Activated naive CD4-positive, alpha-beta T cell treated with anti-CD3 and anti-CD28 coated beads, Interleukin-2, amount 50 U/mL, for 24 hours (primary cell): ENCODE results near the gene ZFAND2B.

ENCODE experiments used
- H3K27ac Mint-ChIP-seq: one replicate; pipeline ENCODE4 v1.8.0; 2021; ENCODE audit warnings: mild to moderate bottlenecking, mixed read lengths
- H3K27me3 Mint-ChIP-seq: one replicate; pipeline ENCODE4 v1.8.0; 2021; ENCODE audit warnings: mixed read lengths
- H3K36me3 Mint-ChIP-seq: one replicate; pipeline ENCODE4 v1.8.0; 2021; ENCODE audit warnings: mixed read lengths
- H3K4me1 Mint-ChIP-seq: one replicate; pipeline ENCODE4 v1.8.0; 2021; ENCODE audit warnings: mixed read lengths
- H3K4me3 Mint-ChIP-seq: one replicate; pipeline ENCODE4 v1.8.0; 2021; ENCODE audit warnings: mild to moderate bottlenecking, mixed read lengths
- H3K9me3 Mint-ChIP-seq: one replicate; pipeline ENCODE4 v1.8.0; 2021; ENCODE audit warnings: mixed read lengths

Gene ZFAND2B, protein sequence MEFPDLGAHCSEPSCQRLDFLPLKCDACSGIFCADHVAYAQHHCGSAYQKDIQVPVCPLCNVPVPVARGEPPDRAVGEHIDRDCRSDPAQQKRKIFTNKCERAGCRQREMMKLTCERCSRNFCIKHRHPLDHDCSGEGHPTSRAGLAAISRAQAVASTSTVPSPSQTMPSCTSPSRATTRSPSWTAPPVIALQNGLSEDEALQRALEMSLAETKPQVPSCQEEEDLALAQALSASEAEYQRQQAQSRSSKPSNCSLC

DNA sequence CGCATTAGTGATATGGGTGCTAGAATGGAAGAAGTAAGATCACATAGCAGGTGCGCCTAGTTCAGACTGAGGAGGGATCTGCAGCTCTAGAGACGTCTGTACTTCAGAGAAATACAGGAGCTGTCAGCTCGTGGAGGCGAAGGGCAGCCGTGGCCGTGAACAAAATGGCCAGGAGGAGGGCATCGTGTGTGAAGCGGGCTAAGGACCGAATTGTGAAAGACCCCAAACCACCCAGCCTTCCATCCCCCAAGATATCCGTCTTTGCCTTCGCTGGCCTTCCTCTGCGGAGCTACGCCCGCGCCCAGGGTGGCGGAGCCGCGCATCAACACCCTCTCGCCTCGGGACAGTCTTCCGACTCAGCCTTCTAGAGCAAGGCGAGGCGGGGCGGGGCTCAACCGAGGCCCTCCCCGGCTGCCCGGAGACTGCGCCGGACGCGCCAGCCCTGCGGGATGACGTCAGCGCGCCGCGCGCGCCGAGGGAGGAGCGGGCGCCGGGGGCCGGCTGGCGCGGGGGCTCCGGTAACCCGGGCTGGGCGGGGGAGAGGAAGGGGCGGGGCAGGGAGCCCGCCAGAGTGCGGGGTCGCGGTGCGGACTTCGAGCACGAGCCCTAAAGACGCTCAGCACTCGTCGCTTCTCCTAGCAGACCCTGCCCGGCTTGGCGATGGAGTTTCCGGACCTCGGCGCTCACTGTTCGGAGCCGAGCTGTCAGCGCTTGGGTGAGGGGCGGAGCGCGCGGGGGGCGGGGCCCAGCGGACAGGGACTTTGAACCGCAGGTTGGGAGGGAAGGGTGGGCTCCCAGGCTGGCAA, at the start of gene ZFAND2B:
Gene ZFAND2B, plus strand, starts transcription at position 455 of the 806 bp plus-strand sequence. Its CDS starts 206 bp downstream, at position 661.
- peaks cover 42% of the 10 kb centered on the region for H3K4me1 Mint-ChIP-seq
- H3K9me3 Mint-ChIP-seq = no peaks in the 10 kb centered on the region
- H3K27me3 Mint-ChIP-seq = no peaks in the 10 kb centered on the region
- peaks cover 3% of the 10 kb centered on the region for H3K36me3 Mint-ChIP-seq
- peak within 1 kb of the TSS; percentile 96 for H3K27ac Mint-ChIP-seq
- H3K4me3 Mint-ChIP-seq = peak within 1 kb of the TSS; percentile 90

DNA sequence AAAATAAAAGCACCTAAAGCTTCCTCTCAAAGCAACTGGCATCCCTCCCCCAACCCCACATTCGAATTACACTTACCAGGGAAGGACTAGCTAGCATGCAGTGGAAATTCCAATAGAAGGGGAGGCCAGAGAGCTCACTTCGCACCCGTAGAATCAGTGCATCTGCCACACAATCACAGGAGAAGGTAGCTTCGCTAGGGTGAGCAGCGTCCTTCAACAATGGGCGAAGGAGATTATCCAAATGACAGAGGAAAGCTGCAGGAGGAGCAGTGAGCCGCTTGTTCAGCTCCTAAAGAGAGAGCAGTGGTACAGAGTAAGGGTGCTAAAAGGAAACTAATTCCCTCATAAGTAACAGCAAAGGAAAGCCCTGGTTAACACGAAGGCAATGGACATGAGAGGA, 49.2 kb upstream of the ZFAND2B start:
- H3K9me3 Mint-ChIP-seq = no peaks in the 10 kb centered on the region
- peaks cover 25% of the 10 kb centered on the region for H3K4me1 Mint-ChIP-seq
- H3K27me3 Mint-ChIP-seq = no peaks in the 10 kb centered on the region
- no peak overlapping the region for H3K4me3 Mint-ChIP-seq
- H3K36me3 Mint-ChIP-seq = peaks cover 6% of the 10 kb centered on the region
- no peak overlapping the region for H3K27ac Mint-ChIP-seq

DNA sequence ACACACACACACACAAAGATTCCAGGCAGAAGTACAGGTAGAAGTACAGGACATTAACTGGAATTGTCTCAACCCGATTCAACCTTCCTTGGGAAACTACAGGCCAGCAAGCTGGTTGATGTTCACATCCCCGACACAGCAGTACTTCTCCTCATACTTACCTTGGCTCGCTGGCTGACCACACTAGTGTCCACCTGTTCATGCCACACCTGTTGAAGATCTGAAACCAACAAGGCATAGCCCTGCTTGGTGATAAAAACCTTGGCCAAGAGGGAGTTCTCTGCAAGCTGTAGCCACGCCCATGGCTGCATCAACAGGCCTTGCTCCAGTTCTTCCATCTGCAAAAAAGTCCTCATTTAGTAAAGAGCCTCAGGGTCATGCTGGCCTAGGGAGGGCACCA, 48.6 kb upstream of the ZFAND2B start:
- no peaks in the 10 kb centered on the region for H3K27me3 Mint-ChIP-seq
- no peak overlapping the region for H3K4me3 Mint-ChIP-seq
- H3K9me3 Mint-ChIP-seq = no peaks in the 10 kb centered on the region

DNA sequence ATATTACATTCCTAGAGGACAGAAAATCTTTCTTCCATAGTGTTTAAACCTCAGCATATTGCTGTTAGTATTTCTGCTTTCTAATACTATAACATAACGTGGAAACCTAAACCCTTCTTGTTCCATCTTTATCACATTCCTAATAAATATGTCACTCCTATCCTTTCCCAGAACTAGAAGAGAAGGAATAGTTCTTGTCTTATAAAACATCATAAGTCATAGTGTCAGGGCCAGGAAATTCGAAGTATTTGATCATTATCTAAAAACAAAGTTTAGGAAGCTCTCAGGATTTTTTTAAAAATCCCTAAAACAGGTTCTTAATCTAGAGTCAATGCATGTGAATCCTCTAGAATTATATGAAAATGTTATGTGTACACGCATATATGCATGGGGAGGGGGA, 48.0 kb upstream of the ZFAND2B start:
- H3K36me3 Mint-ChIP-seq = peaks cover 6% of the 10 kb centered on the region
- peak overlapping the region; percentile 7 for H3K4me3 Mint-ChIP-seq
- H3K27me3 Mint-ChIP-seq = no peaks in the 10 kb centered on the region
- no peaks in the 10 kb centered on the region for H3K9me3 Mint-ChIP-seq
- no peak overlapping the region for H3K27ac Mint-ChIP-seq
- peaks cover 25% of the 10 kb centered on the region for H3K4me1 Mint-ChIP-seq

More for the DNA sequence above, 48.6 kb upstream of the ZFAND2B start:
- H3K36me3 Mint-ChIP-seq = peaks cover 6% of the 10 kb centered on the region
- H3K27ac Mint-ChIP-seq = no peak overlapping the region
- peaks cover 25% of the 10 kb centered on the region for H3K4me1 Mint-ChIP-seq

DNA sequence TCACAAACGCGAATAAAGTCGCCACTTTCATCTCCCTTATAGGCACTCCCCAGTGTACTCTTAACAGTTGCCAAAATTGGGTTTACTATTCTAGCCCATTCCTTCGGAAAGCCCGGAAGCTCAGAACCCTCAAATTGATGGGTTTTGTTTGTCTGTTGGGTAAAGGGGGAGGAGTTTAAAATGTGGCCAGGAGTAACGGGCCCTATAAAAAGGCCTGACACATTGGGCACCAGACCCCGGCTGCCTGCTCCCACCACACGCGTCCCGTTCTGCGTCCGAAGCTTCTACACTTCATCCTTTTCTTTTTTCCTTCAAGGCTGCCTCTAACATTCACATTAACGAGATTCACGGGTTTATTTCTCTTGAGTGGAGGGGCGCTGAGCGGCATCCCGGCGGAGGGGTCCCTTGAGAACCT, 46.8 kb upstream of the ZFAND2B start:
- Mint-ChIP-seq H3K36me3 (peaks cover 2% of the 10 kb centered on the region), H3K4me1 (peaks cover 25% of the 10 kb centered on the region)

DNA sequence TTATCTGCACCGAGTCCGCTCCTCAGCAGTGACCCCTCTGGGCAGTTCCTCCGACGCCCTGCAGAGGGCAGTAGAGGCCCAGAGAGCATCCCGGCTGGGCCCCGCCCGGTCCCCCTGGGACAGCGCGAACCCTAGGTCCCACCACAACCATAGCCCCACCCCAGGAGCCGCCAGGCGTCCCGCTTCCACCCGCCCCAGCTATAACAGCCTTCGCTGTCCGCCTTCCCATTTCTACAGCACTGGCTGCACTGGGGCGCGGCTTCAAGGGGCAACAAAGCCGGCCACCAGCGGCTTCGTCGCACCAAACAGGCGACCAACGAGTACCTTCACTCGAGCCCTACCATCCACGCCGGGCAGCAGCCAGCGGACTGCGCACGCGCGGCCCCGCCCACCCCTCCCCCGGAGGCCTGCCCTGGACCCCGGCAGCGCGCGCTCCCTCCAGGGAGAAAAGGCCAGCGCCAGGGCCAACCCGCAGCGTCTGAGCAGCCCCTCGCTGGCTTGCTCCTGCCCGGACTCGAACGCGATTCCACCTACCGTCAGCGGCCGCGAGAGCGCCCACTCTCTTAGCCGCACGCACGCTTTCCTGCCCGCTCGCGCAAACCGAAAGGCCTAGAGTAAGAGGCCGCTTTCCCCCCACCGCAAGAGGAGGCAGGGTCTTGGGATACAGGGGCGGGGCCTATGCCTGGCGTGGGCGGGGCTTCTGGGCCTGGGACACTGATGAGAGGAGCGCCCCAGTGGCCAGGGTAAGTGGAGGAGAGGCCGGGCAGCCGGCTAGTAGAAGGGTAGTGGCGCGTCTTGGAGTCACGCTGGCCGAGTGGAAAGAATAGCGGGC, 46.2 kb upstream of the ZFAND2B start, which contains the start of gene NHEJ1:
Gene NHEJ1, minus strand, starts transcription at position 630 of the 832 bp plus-strand sequence. CDS start 2,453 bp downstream, outside the sequence.
- Mint-ChIP-seq H3K4me1 (peaks cover 25% of the 10 kb centered on the region), H3K4me3 (peak within 1 kb of the TSS; percentile 94), H3K36me3 (peaks cover 2% of the 10 kb centered on the region), H3K27ac (peak within 1 kb of the TSS; percentile 100), H3K9me3 (no peaks in the 10 kb centered on the region), H3K27me3 (no peaks in the 10 kb centered on the region)

More for the DNA sequence above, 46.8 kb upstream of the ZFAND2B start:
- Mint-ChIP-seq H3K27ac (peak overlapping the region; percentile 91), H3K4me3 (peak overlapping the region; percentile 94), H3K9me3 (no peaks in the 10 kb centered on the region), H3K27me3 (no peaks in the 10 kb centered on the region)

DNA sequence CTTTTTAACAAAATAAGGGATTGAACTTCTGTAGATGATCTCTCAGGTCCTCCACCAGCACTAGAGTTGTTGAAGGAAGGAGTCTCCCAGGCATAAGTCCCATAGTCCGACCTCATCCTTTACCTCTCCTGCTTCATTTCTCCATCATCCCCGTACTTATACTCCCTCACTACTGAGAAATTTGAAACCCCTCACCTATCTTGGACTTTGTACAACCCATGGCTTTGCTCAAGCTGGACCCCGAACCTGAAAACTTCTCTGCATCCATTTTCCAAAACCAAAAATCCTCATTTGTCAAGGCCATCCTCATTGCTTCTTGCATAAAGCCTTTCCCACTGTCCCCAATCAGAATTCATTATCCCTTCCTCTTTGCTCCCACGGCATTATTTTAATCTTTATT, 45.5 kb upstream of the ZFAND2B start:
- H3K27me3 Mint-ChIP-seq = no peaks in the 10 kb centered on the region
- H3K4me1 Mint-ChIP-seq = peaks cover 25% of the 10 kb centered on the region
- peak overlapping the region; percentile 94 for H3K4me3 Mint-ChIP-seq
- peaks cover 2% of the 10 kb centered on the region for H3K36me3 Mint-ChIP-seq
- H3K27ac Mint-ChIP-seq = peak overlapping the region; percentile 100
- H3K9me3 Mint-ChIP-seq = no peaks in the 10 kb centered on the region

DNA sequence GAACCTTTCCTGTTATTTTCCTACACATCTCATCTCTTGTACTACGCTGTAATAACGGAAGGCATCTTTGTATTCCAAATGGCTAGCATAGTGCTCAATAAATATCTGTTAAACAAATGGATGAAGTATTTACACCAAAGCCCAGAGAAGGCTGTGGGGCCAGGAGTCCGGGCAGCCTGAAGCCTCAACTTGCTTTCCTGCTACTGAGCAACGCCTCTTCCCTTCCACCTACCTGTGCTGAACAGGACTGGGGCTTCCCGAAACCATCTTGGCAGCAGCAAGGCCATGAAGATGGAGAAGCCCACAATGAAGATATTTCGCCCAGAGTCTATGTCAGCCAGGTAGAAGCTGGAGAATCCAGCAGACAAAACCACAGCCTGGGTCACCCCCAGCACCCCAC, 43.4 kb upstream of the ZFAND2B start:
- Mint-ChIP-seq H3K4me3 (no peak overlapping the region), H3K4me1 (peaks cover 25% of the 10 kb centered on the region), H3K9me3 (no peaks in the 10 kb centered on the region), H3K27ac (no peak overlapping the region), H3K36me3 (no peaks in the 10 kb centered on the region), H3K27me3 (no peaks in the 10 kb centered on the region)

DNA sequence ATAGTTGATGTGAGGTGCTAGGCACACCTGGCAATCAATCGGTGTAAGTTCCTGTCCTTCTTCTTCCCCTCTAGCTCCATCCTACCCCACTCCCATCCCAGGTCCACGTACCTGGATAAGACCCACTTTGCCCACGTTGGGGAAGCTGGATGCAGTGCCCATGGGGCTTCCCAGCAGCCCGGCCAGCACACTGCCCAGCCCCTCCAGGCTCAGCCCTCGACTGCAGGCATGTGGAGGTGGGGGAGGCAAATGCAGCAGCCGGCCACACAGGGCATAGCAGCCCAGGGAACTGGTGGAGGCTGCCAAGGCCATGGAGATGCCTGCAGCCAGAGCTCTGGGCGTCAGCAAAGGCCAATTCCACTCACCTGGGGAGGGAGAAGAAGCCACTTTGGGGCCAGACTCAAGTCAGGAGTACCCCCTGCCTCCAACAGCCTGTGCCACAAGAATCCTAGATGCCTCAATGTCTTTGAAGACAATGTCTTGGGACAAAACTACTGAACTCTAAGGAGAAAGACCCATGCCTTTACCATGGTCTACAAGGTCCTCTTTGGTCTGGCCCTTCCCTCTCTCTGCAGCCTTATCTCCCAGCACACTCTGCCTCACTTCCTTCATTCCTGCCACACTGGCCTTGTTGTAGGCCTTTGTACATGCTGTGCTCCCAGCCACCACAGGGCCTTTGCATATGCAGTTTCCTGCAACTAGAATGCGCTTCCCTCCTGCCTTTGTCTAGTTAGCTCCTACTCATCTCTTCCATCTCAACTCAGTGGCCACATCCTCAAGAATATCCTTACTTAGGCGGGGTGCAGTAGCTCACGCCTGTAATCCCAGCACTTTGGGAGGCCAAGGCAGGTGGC, 41.3 kb upstream of the ZFAND2B start:
- Mint-ChIP-seq H3K4me1 (peaks cover 12% of the 10 kb centered on the region), H3K9me3 (no peaks in the 10 kb centered on the region), H3K27me3 (no peaks in the 10 kb centered on the region), H3K36me3 (no peaks in the 10 kb centered on the region), H3K27ac (no peak overlapping the region), H3K4me3 (no peak overlapping the region)

DNA sequence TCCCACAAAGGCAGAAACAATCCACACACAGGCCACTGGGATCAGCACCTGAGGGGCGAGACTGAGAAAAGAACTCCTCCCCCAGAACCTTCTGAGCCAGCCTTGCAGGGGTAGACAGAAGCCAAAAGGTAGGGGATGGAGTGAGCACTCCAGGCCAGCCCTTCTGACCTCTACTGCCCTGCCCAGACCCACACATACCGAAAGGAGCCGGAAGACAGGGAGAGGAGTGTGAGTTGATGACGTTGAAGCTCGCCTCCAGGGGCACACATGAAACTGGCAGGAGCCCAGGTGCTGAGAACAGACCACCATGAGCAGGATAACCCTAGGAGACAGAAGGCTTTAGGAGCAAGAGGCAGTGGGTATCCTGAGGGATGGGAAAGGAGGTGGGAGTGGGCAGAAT, 38.6 kb upstream of the ZFAND2B start:
- Mint-ChIP-seq H3K9me3 (no peaks in the 10 kb centered on the region), H3K36me3 (no peaks in the 10 kb centered on the region), H3K4me3 (no peak overlapping the region), H3K27ac (no peak overlapping the region), H3K27me3 (no peaks in the 10 kb centered on the region), H3K4me1 (peaks cover 4% of the 10 kb centered on the region)

DNA sequence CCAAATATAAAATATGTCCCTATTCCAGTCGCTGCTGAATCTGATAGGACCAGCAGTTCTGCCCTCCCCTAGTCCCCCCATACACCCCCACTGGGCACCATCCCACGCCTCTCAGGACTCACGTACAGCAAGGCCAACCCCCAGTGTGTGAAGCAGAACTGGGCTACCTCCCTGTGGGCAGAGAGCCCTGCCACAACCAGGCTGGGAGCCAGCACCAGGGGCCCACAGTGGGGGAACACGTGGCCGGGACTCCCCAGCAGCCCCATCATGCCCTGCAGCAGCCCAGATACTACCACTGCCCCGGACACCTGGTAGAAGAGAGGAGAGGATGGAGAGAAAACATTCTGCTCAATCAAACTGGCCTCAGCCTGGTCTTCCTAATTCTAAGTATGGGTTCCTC, 38.1 kb upstream of the ZFAND2B start:
- no peak overlapping the region for H3K4me3 Mint-ChIP-seq
- H3K9me3 Mint-ChIP-seq = no peaks in the 10 kb centered on the region
- peaks cover 4% of the 10 kb centered on the region for H3K4me1 Mint-ChIP-seq
- no peak overlapping the region for H3K27ac Mint-ChIP-seq
- no peaks in the 10 kb centered on the region for H3K27me3 Mint-ChIP-seq
- no peaks in the 10 kb centered on the region for H3K36me3 Mint-ChIP-seq

DNA sequence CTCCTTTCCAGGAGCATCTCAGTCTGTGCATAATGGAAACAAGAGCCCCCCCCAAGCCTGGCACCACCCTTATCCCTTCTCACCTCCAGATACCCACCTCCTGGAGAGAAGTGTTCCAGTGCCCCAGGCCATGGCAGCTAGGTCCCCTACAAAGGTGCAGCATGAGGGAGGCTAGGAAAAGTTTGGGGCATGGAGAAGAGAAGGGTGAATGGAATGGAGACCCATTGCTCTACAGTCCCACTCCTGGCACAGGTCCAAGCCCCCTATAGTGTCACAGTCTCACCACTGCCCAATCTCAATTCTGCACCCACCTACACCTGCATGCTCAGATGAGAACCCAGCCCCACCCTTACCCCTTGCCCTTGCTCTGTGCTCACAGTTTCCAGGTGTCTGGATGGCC, 37.6 kb upstream of the ZFAND2B start:
- no peaks in the 10 kb centered on the region for H3K27me3 Mint-ChIP-seq
- H3K4me3 Mint-ChIP-seq = no peak overlapping the region
- H3K9me3 Mint-ChIP-seq = no peaks in the 10 kb centered on the region
- H3K27ac Mint-ChIP-seq = no peak overlapping the region
- H3K36me3 Mint-ChIP-seq = peaks cover under 1% of the 10 kb centered on the region
- H3K4me1 Mint-ChIP-seq = peaks cover 6% of the 10 kb centered on the region

DNA sequence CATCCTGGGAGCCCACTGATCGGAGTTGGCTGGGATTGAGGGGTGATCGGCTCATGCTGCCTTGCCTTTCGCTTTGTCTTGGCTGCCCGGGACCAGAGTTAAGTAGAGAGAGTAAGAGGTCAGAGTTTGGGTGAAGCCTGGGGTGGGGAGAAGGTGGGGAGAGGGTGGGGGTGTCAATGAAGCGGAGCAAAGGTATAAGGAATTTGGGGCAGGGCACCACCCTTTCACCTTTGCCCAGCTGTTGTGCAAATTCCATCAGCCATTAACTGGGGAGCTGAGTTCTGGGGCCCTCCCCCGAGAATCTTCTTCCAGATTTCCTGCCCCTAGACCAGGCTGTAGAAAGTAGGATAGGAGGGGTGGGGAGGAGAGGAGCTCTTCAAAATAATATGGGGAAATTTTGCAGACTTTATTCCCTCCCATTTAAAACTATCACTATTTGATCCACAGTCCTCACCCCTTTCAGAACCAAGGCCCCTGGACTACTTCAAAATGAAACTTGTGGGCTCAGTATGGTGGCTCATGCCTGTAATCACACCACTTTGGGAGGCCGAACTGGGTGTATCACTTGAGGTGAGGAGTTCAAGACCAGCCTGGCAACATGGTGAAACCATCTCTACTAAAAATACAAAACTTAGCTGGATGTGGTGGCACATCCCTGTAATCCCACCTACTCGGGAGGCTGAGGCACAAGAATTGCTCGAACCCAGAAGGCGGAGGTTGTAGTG, 36.5 kb upstream of the ZFAND2B start, which contains the start of gene SLC23A3:
Gene SLC23A3, minus strand, starts transcription at position 100 of the 725 bp plus-strand sequence. Its CDS starts 45 bp downstream, at position 55.
- peaks cover 17% of the 10 kb centered on the region for H3K4me1 Mint-ChIP-seq
- H3K9me3 Mint-ChIP-seq = no peaks in the 10 kb centered on the region
- H3K27me3 Mint-ChIP-seq = no peaks in the 10 kb centered on the region
- peaks cover 6% of the 10 kb centered on the region for H3K36me3 Mint-ChIP-seq
- no peak within 1 kb of the TSS for H3K4me3 Mint-ChIP-seq
- peak within 1 kb of the TSS; percentile 68 for H3K27ac Mint-ChIP-seq

DNA sequence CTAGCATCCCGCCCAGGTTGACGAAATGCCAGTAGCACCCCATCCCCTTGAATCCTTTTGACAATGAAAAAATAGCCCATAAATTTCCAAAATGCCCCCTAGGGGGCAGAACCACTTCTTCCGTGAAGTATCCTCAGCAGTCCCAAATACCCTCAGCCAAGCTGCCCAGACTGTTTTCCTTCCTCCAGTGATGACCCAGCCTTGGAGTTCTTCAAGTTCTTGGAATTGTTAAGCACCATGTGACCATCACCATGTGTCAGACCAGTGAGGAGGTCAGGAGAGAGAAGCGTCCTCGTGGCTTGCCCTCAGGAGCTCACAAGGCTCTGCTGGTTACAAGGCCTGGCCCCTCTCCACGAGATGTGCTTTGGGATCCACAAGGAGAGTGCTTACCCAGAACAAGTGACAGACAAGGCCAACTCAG, 35.3 kb upstream of the ZFAND2B start:
- H3K4me3 Mint-ChIP-seq = no peak overlapping the region
- H3K36me3 Mint-ChIP-seq = peaks cover 6% of the 10 kb centered on the region
- H3K4me1 Mint-ChIP-seq = peaks cover 27% of the 10 kb centered on the region
- H3K9me3 Mint-ChIP-seq = no peaks in the 10 kb centered on the region
- H3K27me3 Mint-ChIP-seq = no peaks in the 10 kb centered on the region
- no peak overlapping the region for H3K27ac Mint-ChIP-seq
